Measurements from ENCODE around the gene SARNP.
A peak's percentile ranks its signal among the peaks of the same experiment; 100 is the strongest.
"Not testable (repeated sequence)": the region's sequence is repeated elsewhere in the genome, so short reads cannot be mapped to it uniquely, and the experiment has no call there.

The SARNP gene

DNA sequence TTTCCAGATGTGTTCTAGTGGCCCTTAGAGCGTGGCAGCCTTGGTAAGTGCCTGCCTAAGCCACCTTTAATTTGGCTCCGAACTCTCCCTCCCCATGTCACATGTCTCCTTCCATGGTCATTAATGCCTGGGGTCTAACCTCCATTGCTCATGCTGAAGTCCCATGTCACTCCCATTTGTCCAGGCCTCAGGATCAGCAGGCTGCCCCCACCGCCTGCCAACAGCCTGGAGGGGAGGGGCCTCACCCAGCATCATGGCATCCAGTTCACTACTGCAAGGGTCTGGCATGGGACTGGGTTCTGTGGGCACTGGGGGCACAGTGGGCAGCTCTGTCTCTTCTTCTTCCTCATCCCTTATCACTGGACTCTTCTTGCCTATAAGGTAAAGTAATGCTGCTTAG is 20.8 kb upstream of the SARNP start:
- DNase-seq = no peak

DNA sequence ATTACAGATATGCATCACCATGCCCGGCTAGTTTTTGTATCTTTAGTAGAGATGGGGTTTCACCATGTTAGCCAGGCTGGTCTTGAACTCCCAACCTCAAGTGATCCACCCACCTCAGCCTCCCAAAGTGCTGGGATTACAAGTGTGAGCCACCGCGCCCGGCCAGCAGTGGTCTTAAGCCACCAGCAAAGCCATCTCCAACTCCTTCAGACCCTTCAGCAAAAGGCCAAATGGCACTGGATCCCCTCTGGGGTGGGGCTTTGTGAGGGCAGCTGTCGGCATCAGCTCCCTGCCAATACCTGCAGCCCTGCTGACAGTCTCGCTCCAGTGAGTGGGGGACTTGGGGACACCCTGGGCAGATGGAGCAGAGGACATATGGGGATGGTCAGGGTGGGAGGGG is 16.9 kb upstream of the SARNP start:
- DNase-seq = not testable (repeated sequence)

GRCh38 chr12:55833056-55833455 is 15.5 kb upstream of the SARNP start:
- no peak for DNase-seq

DNA sequence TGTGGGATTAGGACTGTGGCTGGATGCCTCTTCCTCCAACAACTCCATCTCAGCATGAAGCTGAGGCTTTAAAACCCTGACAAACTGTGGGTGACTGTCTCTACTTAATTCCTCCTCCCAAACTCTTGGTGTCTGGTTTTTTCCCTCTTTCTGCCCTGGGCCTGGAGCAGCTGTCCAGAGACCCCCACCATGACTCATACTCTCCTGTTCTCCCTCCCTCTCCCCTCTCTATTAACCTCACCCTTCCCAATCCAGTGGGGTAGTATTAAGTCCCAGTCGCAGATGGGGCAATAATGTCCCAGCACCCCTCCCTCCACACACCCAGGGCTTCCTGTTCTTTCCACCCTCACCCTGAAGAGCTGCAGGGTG is 13.9 kb upstream of the SARNP start:
- DNase-seq = no peak

- no peak for DNase-seq
Measured at GRCh38 chr12:55830601-55831446, 13.3 kb upstream of the SARNP start.

GRCh38 chr12:55829967-55830600 is 12.6 kb upstream of the SARNP start:
- DNase-seq = peak; percentile 35

DNA sequence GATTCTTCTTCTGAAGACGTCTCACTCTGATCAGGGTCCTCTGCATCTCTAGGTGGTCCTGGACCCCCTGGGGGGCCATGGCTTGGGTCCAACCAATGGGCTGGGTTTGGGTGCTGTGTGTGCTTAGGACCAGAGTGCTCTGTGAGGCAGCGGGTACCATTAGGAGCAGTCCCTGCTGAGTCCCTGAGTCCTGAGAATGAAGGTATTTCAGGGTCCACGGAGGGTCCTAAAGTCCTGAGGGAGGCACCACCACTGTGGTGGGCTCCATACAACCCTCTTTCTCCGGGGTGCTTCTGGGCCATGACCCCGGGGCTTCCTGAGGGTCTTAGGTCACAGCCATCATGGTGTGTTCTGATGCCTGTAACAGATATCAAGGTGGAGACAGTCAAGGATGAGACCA is 10.8 kb upstream of the SARNP start:
- no peak for DNase-seq

GRCh38 chr12:55827806-55828205 is 10.3 kb upstream of the SARNP start:
- no peak for DNase-seq

- DNase-seq = no peak
Measured at GRCh38 chr12:55824726-55825125, 7.2 kb upstream of the SARNP start.

GRCh38 chr12:55823419-55823818 is 5.9 kb upstream of the SARNP start:
- DNase-seq = no peak

DNA sequence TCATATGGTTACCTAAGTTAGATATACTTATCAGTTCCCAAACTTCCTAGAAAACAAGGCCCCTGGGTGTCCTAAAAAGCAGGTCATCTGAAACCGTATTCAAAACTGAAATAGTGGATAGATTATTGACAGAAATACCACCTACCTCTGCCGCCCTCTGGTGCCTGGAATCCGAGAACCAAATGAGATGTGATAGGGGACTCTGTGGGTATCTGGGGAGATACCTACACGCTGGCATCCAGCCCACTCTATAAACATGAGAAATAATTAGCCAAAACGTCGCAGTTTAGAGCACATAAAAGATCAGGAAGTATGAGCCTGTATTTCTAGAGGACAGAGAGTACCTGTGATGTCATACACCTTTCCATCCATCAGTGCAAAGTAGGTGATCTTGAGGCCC is 4.7 kb upstream of the SARNP start:
- no peak for DNase-seq

- DNase-seq = no peak
Measured at GRCh38 chr12:55820679-55821078, 3.2 kb upstream of the SARNP start.

GRCh38 chr12:55818886-55819285 is 1.4 kb upstream of the SARNP start:
- no peak for DNase-seq

DNA sequence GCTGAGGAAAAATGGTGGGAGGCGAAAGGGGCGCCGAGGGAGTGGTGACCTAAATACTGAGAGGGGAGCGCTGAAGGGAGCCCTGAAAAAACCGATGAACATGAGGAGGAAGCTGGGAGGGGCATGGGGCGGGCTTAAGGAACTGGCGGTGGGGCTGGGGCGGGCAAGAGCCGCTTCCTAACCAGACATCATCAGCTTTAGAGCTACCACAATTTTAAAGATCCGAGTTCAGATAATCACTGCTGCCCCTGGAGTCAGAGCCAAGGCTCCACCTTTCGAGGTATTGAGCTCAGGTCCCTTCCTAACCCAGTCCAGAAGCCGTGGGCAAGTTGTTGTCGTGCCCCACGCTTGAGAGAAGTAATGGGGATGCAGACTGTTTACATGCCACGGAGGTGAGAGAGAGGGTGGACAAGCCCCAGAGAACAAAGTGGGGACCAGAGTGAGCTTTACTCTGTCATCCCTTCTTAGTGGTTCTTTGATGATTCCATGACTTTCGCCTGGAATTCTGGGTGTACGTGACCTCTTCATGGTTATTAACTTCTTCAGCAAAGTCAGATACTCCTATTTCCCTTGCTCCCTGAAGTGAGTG is 710 bp upstream of the SARNP start:
- DNase-seq = no peak

DNA sequence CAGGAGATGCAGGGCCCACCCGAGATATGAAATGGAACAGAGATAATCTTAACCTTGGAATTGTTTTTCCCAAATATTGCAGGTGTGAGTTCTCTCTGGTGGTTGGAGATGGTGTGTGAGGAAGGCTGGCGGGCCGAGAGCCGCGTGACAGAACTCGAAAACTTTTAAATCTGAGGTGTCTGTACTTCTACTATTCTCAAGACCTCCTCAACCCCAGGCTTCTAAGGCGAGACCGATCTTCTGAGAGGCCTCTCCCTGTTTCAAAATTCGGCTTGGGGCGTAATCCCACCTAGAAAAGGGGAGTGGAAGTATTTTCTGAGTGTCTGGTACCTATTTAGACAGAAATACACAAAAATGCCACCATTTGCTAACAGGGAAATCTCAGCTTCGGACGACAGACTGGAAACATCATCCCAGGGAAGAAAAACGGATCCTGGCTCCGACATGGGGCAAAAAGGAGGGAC is 611 bp downstream of the SARNP start:
- DNase-seq = no peak

GRCh38 chr12:55815473-55815872 is 2.1 kb downstream of the SARNP start:
- no peak for DNase-seq

DNA sequence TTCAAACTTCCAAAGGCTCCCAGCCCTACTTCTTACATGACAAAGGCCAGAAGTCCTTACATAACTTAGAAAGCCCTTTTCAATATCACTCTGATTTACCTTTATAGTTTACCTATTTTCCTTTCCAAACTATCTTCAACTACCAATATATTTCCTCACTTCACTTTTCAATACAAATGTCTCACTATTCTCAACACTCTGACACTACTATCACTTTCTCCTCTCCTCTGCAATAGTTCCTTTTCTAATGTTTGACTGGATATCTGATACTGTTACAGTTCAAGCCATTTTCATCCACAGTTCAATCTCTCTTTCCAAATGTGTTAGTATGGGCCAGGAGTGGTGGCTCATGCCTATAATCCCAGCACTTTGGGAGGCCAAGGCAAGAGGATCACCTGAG is 3.3 kb downstream of the SARNP start:
- no peak for DNase-seq

GRCh38 chr12:55812088-55812487 is 5.4 kb downstream of the SARNP start:
- DNase-seq = no peak

- no peak for DNase-seq
Measured at GRCh38 chr12:55809274-55809673, 8.2 kb downstream of the SARNP start.

DNA sequence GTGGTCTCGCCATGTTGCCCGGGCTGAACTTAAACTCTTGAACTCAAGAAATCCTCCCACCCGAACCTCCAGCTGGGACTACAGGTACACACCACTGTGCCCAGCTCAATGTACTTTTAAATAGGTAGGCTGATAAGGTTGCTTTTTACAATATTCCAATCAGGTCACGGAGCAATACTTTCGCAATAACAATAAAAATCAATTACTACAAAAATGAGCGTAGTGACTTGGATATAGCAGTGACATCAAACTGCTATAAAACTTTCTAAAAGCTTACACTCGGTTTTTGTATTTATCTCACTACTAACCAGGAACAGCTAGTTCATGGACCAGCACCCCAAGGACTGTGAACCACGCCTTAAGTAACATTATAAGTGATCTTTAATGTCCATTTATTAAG is 10.5 kb downstream of the SARNP start:
- DNase-seq = no peak

- no peak for DNase-seq
Measured at GRCh38 chr12:55797550-55797949, 20.0 kb downstream of the SARNP start.

DNA sequence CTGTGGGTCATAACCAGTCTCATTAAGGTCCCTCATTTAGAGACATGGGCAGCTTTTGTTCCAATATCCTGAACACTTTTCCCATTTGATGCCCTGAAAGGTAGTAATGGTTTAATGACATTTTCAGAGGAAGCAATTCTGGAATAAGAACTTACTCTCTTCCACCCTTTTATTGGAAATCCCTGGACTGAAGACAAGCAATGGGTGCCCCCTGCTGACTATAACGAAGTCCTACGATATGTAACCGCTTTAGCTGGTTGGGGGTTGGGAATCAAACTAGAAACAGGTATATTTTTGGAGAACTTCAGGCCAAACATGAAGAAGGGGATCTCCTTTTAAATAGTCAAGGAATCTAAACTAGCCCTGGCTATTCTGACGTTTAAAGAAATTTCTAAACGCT is 20.5 kb downstream of the SARNP start:
- no peak for DNase-seq

DNA sequence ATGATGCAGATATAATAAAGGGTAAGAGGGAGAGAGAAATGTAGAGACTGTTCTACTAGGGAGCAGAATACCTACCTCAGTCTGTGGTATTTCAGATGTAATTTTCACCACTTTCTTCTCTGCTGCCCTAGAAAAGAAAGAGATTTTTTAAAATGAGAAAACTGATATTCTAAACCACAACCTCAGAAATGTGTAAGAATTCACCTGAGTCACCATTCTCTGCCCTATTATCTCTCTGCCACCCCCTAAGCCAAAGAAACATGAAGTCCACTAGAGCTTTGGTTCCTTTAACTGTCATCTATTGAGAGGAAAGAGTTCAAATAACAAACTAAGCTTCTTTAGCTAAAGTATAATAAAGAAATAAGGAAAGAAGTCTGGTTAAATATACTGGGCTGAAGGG is 21.6 kb downstream of the SARNP start:
- no peak for DNase-seq

DNA sequence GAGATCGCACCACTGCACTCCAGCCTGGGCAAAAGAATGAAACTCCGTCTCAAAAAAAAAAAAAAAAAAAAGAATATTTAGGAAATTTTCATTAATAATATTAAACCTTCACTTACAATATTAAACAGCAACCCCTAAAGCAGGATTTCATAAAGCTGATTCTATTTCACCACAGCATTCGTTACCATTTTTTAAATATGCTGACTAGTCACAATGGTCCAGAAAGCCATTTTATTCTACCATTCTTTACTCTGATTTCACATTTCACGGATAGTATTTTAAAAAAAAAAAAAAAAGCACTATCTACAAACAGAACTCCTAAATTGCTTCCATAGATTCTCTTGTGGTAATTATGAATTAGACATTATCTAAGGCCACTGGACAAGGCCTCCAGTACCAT is 27.6 kb downstream of the SARNP start:
- DNase-seq = no peak

Data from NCI-H226 (cell line).